ENCODE results near the gene SH2D6.

Gene SH2D6

DNA sequence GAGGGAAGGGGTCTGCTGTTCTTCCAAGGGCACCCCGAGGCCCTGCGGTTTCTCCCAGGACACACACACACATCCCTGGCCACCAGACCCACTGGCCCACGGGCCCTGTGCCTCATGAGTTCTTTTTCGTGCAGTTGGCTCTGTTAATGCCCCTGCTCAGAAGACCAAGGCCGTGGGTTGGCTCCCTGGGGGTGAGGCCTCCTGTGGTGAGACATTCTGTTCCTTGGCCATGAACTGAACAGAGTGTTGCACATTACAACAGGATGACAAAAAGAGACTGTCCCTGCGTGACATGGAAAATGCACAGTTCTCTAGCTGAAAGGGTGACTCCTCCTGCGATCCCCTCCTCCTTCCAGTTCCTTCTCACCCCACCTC, 30.7 kb downstream of the SH2D6 start:
- Histone ChIP-seq H3K27ac (no peak overlapping the region), H3K9ac (no peak overlapping the region), H3K4me2 (ENCODE audit: low read length) (no peak overlapping the region), H3K4me3 (ENCODE audit: low read depth, low read length) (no peak overlapping the region), H3K79me2 (no peaks in the 10 kb centered on the region), H3K9me3 (ENCODE audit: control insufficient read depth, low read length) (no peaks in the 10 kb centered on the region), H2AFZ (no peak overlapping the region), H3K27me3 (ENCODE audit: control insufficient read depth, insufficient read depth, low read length) (no peaks in the 10 kb centered on the region), H3K36me3 (ENCODE audit: control insufficient read depth, insufficient read depth, low read length) (no peaks in the 10 kb centered on the region), H3K4me1 (no peaks in the 10 kb centered on the region)
- TF ChIP-seq, protein P1, sequence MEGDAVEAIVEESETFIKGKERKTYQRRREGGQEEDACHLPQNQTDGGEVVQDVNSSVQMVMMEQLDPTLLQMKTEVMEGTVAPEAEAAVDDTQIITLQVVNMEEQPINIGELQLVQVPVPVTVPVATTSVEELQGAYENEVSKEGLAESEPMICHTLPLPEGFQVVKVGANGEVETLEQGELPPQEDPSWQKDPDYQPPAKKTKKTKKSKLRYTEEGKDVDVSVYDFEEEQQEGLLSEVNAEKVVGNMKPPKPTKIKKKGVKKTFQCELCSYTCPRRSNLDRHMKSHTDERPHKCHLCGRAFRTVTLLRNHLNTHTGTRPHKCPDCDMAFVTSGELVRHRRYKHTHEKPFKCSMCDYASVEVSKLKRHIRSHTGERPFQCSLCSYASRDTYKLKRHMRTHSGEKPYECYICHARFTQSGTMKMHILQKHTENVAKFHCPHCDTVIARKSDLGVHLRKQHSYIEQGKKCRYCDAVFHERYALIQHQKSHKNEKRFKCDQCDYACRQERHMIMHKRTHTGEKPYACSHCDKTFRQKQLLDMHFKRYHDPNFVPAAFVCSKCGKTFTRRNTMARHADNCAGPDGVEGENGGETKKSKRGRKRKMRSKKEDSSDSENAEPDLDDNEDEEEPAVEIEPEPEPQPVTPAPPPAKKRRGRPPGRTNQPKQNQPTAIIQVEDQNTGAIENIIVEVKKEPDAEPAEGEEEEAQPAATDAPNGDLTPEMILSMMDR (IDR thresholded peaks at IDR 0.05): no peak

DNA sequence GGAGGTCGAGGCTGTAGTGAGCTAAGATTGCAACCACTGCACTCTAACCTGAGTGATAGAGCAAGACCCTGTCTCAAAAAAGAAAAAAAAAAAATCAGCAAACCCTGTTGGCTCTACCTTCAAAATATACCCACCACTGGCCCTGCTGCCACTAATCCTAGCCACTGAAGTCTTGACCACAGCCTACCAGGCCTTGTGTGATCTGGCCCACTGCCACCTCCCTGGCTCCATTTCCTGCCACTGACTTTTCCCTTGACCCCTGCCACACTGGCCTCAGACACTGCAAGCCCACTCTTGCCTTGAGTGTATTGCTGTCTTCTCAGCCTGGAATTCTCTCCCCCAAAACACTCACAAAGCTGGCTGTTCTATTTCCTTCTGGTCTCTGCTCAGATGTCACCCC, 33.7 kb downstream of the SH2D6 start:
- Histone ChIP-seq H3K36me3 (ENCODE audit: control insufficient read depth, insufficient read depth, low read length) (no peaks in the 10 kb centered on the region), H3K4me3 (ENCODE audit: low read depth, low read length) (no peak overlapping the region), H3K27ac (no peak overlapping the region), H3K4me1 (peaks cover 5% of the 10 kb centered on the region), H3K4me2 (ENCODE audit: low read length) (no peak overlapping the region), H3K9me3 (ENCODE audit: control insufficient read depth, low read length) (no peaks in the 10 kb centered on the region), H3K9ac (no peak overlapping the region), H2AFZ (no peak overlapping the region), H3K79me2 (no peaks in the 10 kb centered on the region), H3K27me3 (ENCODE audit: control insufficient read depth, insufficient read depth, low read length) (no peaks in the 10 kb centered on the region)
- TF ChIP-seq, protein P1 (IDR thresholded peaks at IDR 0.05): no peak

DNA sequence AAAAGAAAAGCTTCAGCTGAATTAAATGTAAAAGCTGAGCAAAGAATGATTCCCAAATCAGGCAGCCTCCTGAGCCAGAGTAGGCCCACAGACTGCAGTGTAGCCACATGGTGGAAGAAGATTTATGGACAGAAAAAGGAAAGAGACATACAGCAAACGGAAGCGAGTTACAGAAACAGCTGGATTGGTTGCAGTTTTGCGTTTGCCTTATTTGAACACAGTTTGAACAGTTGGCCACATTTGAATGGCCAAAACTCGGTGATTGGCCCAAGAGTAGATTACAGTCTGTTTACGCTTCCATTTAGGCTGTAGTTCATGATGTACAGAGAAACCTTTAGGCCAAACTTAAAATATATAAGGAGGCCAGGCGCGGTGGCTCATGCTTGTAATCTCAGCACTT, 35.1 kb downstream of the SH2D6 start:
- no peak overlapping the region for H3K27ac ChIP-seq
- TF ChIP-seq, protein P1 (IDR thresholded peaks at IDR 0.05): no peak
- no peak overlapping the region for H3K4me2 ChIP-seq (ENCODE audit: low read length)
- H3K27me3 ChIP-seq (ENCODE audit: control insufficient read depth, insufficient read depth, low read length): no peaks in the 10 kb centered on the region
- H3K9me3 ChIP-seq (ENCODE audit: control insufficient read depth, low read length): no peaks in the 10 kb centered on the region
- no peak overlapping the region for H3K4me3 ChIP-seq (ENCODE audit: low read depth, low read length)
- no peak overlapping the region for H2AFZ ChIP-seq
- H3K79me2 ChIP-seq: no peaks in the 10 kb centered on the region
- peaks cover 5% of the 10 kb centered on the region for H3K4me1 ChIP-seq
- H3K36me3 ChIP-seq (ENCODE audit: control insufficient read depth, insufficient read depth, low read length): no peaks in the 10 kb centered on the region
- no peak overlapping the region for H3K9ac ChIP-seq

DNA sequence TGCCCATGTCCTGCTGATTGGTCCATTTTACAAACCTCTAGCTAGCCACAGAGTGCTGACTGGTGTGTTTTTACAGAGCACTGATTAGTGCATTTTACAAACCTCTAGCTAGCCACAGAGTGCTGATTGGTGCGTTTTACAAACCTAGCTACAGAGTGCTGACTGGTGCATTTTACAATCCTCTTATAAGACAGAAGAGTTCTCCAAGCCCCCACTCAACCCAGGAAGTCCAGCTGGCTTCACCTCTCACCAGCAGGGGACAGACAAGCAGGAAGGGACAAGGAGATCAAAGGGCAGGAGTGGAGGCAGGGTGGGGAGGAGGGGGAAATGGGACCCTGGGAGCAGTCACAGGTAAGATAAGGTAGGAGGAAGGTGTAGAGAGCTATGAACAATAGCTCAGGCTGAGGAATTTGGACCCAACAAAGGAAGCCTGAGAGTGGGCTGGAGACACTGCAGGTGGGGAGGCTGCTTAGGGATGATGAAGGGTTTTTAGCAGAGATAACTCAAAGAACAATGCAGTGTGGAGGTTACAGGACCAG, 37.1 kb downstream of the SH2D6 start:
- H3K4me1 ChIP-seq: peaks cover 5% of the 10 kb centered on the region
- H3K4me3 ChIP-seq (ENCODE audit: low read depth, low read length): no peak overlapping the region
- no peak overlapping the region for H3K27ac ChIP-seq
- no peaks in the 10 kb centered on the region for H3K36me3 ChIP-seq (ENCODE audit: control insufficient read depth, insufficient read depth, low read length)
- H3K27me3 ChIP-seq (ENCODE audit: control insufficient read depth, insufficient read depth, low read length): no peaks in the 10 kb centered on the region
- H3K79me2 ChIP-seq: no peaks in the 10 kb centered on the region
- no peak overlapping the region for H3K4me2 ChIP-seq (ENCODE audit: low read length)
- H2AFZ ChIP-seq: peak overlapping the region; percentile 9
- H3K9ac ChIP-seq: no peak overlapping the region
- H3K9me3 ChIP-seq (ENCODE audit: control insufficient read depth, low read length): no peaks in the 10 kb centered on the region
- TF ChIP-seq, protein P1 (IDR thresholded peaks at IDR 0.05): no peak

DNA sequence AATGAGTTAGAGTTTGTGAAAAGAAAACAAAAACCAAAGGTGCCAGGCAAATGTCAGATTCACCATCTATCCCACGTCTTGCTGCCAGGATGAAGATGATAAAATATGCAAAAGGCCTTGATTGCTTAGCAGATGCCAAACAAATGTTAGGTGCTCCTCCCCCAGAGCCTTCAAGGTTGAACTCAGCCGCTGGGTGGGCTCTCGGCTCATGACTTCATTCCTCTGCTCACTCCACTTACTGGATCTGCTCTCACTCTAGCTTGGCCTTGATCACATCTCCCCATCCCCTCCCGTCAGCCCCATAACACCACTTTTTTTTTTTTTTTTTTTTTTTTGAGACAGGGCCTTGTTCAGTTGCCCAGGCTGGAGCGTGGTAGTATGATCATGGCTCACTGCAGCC, 38.5 kb downstream of the SH2D6 start:
- Histone ChIP-seq H3K36me3 (ENCODE audit: control insufficient read depth, insufficient read depth, low read length) (no peaks in the 10 kb centered on the region), H3K79me2 (no peaks in the 10 kb centered on the region), H3K27ac (no peak overlapping the region), H3K9ac (no peak overlapping the region), H3K4me2 (ENCODE audit: low read length) (no peak overlapping the region), H2AFZ (no peak overlapping the region), H3K4me3 (ENCODE audit: low read depth, low read length) (no peak overlapping the region), H3K4me1 (peaks cover 5% of the 10 kb centered on the region), H3K27me3 (ENCODE audit: control insufficient read depth, insufficient read depth, low read length) (no peaks in the 10 kb centered on the region), H3K9me3 (ENCODE audit: control insufficient read depth, low read length) (no peaks in the 10 kb centered on the region)
- TF ChIP-seq, protein P1 (IDR thresholded peaks at IDR 0.05): no peak
